GM19035 (cell line): Measurements from ENCODE around the gene ZNG1F.
"Not testable (repeated sequence)": the region's sequence is repeated elsewhere in the genome, so short reads cannot be mapped to it uniquely, and the experiment has no call there.

ENCODE experiments used
- ATAC-seq: cut with Tn5 transposase; IDR thresholded peaks from one replicate; pipeline ENCODE4 v1.9.1; 2021; ENCODE audit not compliant: unreplicated experiment

Gene ZNG1F

DNA sequence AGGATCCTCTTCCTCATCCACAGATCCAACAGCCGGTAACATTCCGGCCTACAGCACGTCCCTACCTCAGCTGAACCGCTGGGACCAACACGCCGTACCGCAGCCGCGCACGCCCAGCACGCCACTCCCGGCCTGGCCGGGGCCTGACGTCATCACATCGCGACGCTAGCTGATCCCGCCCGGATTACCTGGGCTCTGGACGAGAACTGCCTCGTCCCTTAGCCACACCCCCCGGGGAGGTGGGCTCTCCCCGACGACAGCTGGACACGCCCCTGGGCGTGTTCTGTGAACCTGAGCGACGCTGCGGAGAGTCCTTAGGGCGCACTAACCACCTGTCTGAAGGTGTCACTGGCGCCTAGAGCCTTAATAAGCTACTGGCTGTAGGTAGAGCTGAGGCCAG, at the start of gene ZNG1F:
ZNG1F (minus strand) TSS at position 101 of the 400 bp plus-strand sequence; CDS start at position 42, 59 bp downstream.
- ATAC-seq, result not testable (repeated sequence)

DNA sequence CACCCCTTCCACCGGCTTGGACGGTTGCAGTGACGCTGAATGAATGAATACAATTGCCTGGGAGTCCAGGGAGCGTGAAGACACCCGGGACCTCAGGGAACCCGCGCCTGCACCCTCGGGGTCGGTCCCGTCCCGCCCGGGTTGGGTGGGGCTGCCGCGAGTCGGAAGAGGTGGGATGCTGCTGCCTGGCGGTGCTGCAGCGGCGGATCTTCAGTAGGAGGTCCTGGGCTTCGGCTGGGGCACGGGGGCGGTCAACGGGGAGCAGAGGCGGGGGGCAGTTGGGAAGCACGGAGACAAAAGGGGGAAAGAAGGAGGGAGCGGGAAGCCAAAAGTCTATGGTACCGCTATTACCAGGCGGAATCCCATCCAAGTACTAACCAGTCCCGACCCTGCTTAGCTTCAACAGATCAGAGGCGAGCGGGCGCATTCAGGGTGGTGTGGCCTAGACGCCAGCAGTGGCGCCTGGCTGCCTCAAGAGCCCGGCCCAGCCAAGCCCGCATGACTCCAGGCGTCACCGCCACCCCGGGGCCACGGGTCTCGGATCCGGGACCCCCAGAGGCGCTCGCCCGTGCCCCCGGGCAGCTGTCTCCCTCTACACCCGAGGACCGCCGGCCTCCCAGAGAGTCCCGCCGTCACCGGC, 48.1 kb upstream of the ZNG1F start:
- ATAC-seq, result not testable (repeated sequence)

DNA sequence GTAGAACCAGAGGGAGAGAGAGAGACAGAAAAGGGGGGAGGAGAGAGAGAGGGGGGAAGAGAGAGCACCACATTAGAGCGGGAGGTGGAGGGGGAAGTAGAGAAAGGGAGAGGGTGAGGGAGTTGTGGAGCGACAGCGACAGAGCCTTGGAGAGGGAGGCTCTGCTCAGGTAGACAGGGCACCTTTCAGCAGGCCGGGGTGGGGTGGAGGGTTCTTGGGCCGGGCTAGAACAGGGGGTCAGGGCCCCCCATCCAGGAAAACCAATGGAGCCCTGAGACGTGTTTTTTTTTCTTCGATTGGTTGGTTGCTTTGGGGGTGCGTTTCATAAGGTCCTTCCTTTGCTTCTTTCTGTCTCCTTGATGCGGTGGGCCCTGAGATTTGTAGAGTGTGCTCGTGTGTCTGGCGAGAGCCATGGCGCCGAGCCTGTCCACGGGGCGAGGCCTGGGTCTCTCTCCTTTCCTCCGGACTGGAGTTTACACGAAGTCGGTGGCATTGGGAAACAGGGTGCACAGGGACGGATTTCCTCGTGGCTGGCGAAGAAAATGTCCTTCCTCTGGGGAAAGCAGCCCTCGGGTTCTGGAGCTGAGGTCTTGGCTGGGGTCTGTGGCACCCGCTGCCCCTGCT, 47.5 kb upstream of the ZNG1F start:
- not testable (repeated sequence) for ATAC-seq

DNA sequence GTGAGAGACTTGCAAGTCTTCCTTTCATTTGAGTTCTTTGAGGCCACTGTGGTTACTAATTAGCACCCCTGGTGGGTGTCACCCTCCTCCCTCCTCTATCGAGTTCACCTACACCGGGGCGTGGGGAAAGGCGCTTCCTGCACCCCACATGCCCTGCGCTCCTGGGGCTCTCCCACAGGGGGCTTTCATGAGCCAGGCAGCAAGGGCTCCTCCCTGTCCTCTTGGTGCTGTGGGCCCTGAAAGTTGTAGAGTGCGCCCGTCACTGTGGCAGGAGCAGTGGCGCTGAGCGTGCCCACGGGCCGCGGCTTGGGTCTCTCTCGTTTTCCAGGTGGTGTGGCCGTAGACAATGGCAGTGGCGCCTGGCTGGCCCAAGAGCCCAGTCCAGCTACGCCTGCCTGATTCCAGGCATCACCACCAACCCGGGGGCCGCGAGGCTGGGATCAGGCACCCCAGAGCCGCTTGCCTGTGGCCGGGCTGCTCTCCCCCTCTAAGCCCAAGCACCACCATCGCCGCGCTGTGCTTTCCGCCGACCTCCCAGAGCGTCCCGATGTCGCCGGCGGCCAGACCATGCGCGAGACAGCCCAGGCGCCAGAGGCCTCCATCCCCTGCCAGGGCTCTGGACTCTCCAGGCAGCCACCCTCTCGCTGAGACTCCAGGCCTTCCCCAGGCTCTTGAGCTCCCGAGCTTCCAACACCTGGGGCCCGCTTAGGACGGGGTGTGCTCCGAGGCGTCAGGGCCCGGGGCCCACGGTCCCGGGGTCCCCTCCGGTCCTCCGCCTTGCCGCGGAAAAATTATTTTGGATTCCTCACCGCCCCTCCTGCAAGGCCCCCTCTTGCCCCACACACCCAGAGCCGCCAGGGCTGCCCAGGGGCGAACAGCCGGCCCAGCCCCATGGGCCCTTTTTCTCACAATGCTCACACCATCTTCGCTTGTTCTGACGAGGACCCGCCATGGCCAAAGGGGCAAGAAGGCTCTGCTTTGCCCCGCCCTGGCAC, 46.0 kb upstream of the ZNG1F start:
- ATAC-seq, result peak; percentile 100

DNA sequence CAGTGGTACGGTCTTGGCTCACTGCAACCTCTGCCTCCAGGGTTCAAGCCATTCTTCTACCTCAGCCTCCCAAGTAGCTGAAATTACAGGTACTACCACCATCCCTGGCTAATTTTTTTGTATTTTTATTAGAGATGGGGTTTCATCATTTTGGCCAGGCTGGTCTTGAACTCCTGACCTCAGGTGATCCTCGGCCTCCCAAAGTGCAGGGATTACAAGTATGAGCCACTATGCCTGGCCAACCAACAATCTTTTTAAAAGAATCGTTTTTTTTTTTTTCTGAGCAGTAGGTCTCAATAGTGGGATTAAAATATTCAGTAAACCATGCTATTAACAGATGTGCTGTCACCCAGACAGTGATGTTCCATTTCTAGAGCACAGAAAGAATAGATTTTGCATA, 45.1 kb upstream of the ZNG1F start:
- ATAC-seq, result not testable (repeated sequence)

DNA sequence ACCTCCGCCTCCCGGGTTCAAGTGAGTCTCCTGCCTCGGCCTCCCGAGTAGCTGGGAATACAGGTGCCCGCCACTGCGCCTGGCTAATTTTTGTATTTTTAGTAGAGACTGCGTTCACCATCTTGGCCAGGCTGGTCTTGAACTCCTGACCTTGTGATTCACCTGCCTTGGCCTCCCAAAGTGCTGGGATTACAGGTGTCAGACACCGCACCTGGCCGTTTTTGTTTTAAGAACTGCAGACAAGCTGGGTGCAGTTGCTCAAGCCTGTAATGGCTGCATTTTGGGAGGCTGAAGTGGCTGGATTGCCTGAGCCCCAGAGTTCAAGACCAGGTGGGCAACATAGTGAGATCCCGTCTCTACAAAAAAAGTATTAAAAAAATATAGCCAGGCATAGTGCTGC, 43.2 kb upstream of the ZNG1F start:
- ATAC-seq, result not testable (repeated sequence)

DNA sequence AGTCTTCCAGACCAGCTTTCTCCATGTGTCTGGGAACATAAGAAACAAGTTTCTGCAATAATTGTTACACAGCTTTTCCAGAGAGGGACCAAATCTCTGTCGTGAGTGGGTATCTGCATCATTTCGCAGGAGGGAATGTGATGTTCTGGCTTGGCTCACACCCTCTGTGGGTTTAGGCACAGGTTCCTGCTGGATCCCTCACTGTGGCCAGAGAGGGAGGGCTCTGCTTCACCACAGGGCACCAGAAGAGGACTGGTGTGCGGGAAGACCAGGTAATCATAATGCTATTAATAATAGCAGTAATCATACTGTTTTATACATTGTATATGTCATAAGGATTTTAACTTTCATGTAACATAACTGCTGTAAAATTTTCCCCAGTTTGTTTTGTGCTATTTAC, 41.3 kb upstream of the ZNG1F start:
- ATAC-seq, result not testable (repeated sequence)

DNA sequence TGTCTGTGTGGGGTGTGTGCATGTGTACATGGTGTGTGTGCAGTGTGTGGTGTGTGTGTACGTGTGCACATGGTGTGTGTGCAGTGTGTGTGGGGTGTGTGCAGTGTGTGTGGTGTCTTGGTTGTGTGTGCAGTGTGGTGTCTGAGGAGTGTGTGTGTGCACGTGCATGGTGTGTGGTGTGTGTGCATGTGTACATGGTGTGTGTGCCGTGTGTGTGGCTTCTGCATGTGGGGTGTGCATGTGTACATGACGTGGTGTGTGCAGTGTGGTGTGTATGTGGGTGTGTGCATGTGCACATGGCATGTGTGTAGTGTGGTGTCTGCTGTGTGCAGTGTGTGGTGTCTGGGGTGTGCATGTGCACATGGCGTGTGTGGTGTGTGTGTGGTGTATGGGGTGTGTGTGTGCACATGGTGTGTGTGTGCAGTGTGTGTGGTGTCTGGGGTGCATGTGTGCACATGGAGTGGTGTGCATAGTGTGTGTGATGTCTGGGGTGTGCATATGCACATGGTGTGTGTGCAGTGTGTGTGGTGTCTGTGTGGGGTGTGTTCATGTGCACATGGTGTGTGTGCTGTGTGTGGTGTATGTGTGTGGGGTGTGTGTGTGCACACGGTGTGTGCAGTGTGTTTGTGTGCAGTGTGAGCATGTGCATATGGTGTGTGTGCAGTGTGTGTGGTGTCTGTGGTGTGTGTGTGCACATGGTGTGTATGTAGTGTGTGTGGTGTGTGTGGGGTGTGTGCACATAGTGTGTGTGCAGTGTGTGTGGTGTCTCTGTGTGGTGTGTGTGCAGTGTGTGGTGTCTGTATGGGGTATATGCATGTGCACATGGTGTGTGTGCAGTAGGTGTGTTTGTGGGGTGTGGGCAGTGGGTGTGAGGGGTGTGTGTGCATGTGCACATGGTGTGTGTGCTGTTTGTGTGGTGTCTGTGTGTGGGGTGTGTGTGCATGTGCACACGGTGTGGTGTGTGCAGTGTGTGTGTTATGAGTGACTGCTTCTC, 40.6 kb upstream of the ZNG1F start:
- no peak for ATAC-seq

DNA sequence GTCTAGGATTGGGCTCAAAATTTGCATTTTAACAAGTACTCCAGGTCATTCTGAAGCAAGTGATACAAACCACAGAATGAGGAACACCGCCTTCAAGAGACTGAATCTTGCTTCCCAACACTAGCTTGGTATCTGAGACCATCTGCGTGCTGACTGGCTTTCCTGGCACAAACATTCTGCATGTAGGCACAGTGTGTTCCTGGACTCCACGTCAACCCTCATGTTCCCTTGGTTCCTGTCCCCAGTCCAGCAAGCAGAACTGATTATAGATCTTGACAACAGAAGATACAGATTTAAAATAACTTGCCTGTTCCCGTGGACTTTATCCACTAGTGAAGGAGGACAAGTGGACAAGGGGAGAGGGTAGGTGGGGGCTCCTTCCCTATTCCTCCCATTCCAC, 30.7 kb upstream of the ZNG1F start:
- not testable (repeated sequence) for ATAC-seq

DNA sequence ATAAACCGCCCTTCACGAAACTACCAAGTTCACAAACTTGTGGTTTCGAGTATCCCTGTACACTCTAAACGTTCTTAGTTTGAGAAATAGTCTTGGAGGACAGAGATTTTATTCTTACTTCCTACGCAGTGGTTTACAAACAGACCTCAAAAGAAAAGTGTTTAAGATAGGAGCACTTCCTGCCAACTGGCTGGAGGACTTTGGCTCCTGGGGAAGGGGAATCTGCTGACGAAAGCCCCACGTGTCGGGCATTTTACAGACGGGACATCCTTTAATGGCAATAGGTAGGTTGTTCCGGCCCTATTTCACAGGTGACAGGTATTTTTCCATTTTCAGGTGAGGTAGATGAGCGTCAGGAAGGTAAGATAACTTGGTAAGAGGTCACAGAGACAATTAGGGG, 678 bp downstream of the ZNG1F start:
- not testable (repeated sequence) for ATAC-seq

DNA sequence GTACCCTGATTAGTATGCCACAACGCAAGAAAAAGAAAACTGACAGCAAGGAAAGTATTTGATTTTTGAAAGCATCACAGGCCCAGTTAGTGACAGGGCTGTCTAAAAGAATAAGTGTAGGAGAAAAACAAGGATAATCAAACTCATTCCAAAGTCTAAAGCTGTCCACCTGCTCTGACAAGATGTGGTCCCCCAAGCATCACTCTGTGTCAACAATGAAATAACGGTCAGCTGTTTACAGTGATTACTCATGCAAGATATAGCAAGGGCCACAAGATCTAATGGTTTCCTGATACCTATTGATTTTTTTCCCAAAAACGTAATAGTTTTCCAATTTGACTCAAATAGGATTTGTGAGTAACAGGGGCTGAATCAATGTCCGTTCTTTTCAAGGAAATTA, 14.1 kb downstream of the ZNG1F start:
- ATAC-seq, result not testable (repeated sequence)

DNA sequence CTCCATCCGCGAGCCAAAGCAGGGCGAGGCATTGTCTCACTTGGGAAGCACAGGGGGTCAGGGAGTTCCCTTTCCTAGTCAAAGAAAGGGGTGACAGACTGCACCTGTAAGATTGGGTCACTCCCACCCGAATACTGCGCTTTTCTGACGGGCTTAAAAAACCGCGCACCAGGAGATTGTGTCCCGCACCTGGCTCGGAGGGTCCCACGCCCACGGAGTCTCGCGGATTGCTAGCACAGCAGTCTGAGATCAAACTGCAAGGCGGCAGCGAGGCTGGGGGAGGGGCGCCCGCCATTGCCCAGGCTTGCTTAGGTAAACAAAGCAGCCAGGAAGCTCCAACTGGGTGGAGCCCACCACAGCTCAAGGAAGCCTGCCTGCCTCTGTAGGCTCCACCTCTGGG, 39.0 kb downstream of the ZNG1F start:
- ATAC-seq, result not testable (repeated sequence)

DNA sequence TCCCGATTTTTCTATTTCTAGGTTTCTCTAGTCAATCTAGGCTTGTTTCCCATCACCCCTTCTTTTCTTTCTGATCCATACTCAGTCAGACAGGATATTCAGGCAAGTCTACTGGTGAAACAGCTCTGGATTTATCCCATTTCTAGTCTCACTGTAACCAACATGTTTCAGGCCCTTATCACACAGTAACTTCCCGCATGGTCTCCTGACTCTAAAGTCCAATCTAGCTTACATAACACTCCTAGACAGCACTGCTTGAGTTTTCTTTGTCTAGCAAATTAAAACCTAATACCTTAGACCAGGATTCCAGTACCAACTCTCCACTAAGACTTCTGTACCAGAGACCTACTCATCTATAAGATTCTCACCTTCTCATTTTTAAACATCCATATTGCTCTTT, 47.2 kb downstream of the ZNG1F start:
- ATAC-seq, result not testable (repeated sequence)

DNA sequence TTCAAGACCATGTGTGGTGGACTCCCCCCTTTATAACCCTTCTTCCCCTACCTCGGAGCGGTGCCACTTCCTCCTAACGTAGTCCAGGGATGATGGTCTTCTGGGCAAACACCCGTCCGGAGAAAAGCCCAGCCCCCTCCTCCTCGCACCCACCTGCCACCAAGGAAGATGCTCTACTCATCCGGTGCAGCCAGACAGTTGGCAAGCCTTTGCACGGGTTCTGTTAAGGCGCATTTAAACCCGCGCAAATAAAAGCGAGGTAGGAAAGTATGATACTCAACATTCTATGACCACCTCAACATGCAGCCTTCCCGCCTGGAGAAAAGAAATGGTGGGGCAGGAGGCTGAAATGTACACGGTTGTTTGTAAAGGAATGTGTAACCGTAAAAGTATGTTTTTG, 60.5 kb downstream of the ZNG1F start, which contains the start of gene FOXD4L6:
FOXD4L6 (minus strand) TSS at position 101 of the 400 bp plus-strand sequence. CDS start 298 bp downstream, outside the sequence.
- ATAC-seq, result not testable (repeated sequence)

DNA sequence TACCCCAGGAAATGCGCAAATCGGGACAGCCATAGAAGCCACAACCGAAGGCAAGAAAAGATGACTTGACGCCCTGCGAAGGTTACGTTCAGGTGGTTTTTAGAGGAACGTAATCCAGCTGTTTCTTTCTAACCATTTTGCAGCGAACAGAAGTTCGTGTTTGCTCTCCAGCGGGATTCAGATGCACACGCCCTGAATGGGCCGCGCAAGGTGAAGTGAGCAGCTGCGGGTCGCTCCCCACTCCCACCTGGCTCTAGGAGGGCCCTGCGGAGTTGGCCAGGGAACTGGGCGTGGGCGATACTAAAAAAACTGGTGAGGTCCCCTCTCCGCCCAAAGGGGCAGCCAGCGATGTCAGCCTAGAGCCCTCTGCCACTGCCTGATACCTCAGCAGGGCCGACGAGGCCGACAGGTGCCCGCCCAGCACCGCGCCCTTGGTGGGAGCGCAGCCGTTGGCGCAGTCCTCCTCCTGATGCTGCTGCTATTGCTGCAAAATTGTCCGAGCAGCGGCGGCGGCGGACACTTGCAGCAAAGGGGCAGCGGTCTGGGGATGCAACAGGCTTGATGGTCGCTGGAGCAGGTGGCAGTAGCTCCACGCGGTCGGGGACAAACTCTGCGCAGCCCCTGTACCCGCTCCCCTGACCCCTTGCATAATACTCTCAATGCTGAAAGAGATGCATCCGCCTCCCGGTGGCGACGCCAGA, 62.2 kb downstream of the ZNG1F start:
- not testable (repeated sequence) for ATAC-seq

DNA sequence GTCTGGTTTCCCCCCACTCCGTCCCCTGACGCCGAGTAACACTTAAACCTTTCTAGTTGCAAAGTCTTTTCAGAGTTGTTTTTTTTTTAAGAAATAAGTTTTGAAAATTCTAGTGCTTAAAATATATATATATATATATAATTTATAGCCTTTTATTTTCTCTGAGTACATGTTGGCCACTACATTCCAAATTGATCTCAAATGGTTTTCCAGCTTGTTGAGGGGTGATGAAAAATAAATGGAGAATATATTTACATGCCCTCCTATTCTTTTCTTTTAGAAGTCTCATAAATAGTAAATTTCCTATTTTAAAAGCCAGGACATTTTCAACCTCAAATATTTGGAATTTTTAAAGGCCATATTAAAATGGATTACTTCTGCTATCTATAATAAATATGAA, 63.2 kb downstream of the ZNG1F start:
- not testable (repeated sequence) for ATAC-seq

DNA sequence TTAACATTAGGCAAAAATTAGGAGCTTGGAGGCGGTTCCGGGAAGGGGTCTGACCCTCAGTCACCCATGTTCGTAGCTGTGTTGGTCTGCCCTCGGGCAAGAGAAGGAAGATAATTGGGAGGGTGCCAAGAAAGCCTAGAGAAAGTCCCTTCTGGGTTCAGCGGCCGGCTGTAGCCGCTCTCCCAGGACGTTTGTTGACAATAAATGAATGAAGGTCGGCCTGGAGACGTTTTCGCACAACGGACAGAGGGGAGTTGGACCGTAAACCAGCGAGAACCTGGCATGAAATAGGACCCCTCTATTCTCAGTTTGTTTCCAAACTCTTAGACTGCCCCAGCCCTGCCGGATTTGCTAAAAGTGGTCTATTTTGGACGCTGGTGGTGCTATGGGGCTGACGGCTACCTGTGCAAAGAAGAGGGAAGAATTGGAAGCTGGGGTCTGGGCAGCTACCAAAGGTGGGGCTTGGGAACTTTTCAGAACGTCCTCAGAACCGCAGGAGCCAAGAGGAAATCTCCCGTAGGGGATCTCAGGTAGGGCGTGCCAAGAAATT, 63.9 kb downstream of the ZNG1F start:
- ATAC-seq, result not testable (repeated sequence)

DNA sequence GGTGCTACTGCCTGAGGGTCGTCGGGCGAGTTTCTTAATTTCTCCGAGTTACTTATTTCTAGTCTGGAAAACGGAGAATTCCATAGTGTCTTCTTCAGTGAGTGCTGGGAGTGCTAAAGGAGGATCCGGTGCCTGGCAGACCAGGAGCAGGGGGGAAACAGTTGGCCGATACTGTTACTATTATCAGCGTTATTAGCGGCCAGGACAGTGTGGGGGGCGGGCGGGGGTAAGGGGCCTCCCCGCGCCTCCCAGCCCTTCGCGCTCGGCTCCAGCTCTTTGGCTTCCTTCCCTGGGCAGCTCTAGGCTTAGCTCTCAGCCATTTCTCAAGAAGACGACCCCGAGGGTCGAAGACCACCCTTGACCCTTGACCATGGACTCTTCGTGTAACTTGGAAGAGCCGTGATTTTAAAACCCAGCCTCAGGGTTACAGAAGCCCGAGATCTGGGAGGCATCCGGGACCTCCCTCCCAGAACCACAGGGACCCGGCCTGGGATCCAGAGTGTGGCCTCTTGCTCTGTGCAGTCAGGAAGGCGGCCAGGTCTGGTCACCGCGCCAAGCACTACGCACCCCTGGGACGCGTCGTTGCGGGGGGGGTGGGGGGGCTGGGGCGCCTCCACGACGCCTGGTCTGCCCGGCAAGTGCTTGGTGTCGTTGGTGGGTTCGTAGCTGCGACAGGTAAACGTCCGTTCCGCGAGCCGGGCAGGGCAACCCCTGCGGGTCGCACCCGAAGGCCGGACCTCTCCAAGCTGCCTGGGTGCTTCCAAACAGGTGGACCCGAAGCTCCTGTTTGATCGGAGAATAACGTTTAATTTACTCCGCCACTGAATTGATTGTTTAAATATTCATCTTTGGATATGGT, 64.6 kb downstream of the ZNG1F start:
- not testable (repeated sequence) for ATAC-seq
